Endothelial cell of umbilical vein (primary cell): ENCODE data around the gene NGEF. TPM values are rescaled to one million over a fixed set of nuclear protein-coding genes. Genes with fewer than 3 reads are reported as not detected.

Source experiments
- BruUV-seq: library from RNA; stranded (reverse); fragments of 400-500 nt; replicated peaks from 2 replicates; lab custom pipeline; 2021; lab: Mats Ljungman, UMichigan
- CTCF ChIA-PET: fragments of 300-600, 350-600 bp; sonication (Branson Sonifier 250); formaldehyde crosslinking; loops from one replicate; lab custom pipeline; 2021; ENCODE audit warnings: antibody characterized with exemption, inconsistent platforms; lab: Charles Lee
- POLR2A ChIA-PET: fragments of 300-600, 350-600 bp; sonication (Branson Sonifier 250); formaldehyde crosslinking; loops from one replicate; lab custom pipeline; 2021; ENCODE audit warnings: antibody characterized with exemption, inconsistent platforms; lab: Charles Lee
- DNase-seq: peaks from one replicate; pipeline ENCODE4 v3.0.0-alpha.2; 2011; ENCODE audit warnings: low read depth, low spot score
- FAIRE-seq: peaks from 2 replicates; lab custom pipeline; 2011; peaks lifted over from hg19 to GRCh38; lab: Jason Lieb, UNC
- H2AFZ ChIP-seq: 2 replicates; pipeline ENCODE4 v1.6.0; 2012; ENCODE audit warnings: low read depth, low read length, control low read depth, inconsistent platforms
- H3K27ac ChIP-seq: 2 replicates; pipeline ENCODE4 v1.5.1; 2011; ENCODE audit warnings: low read depth, mild to moderate bottlenecking, control low read depth, low read length, moderate library complexity; ENCODE audit not compliant: insufficient read depth
- H3K27me3 ChIP-seq, 2 experiments: 2 replicates each; pipeline versions ENCODE4 v1.6.0 to v1.6.1; 2011; ENCODE audit warnings: low read length in 2 of 2, mixed read lengths in 1 of 2; ENCODE audit not compliant: control insufficient read depth in 2 of 2, insufficient read depth in 2 of 2
- H3K36me3 ChIP-seq, 2 experiments: 2 replicates in 1 of 2; 3 replicates in 1 of 2; pipeline ENCODE4 v1.5.1; 2011; ENCODE audit warnings: low read length in 2 of 2, mild to moderate bottlenecking in 1 of 2, moderate library complexity in 1 of 2; ENCODE audit not compliant: control insufficient read depth in 2 of 2, insufficient read depth in 2 of 2; ENCODE audit errors: extremely low read depth in 1 of 2
- H3K4me1 ChIP-seq: 3 replicates; pipeline ENCODE4 v1.5.1; 2011; ENCODE audit warnings: mild to moderate bottlenecking, low read length; ENCODE audit not compliant: control insufficient read depth, insufficient read depth; ENCODE audit errors: extremely low read depth
- H3K4me2 ChIP-seq: 2 replicates; pipeline ENCODE4 v1.6.1; 2011; ENCODE audit warnings: low read length, control low read depth, mixed read lengths; ENCODE audit not compliant: insufficient read depth
- H3K4me3 ChIP-seq, 3 experiments: fragments of 200-600 bp in 1 of 3; sonication (generic), shearing (Covaris generic) in 1 of 3; replicated peaks in 1 of 3; 2 replicates each; pipeline ENCODE4 v1.5.1; 2011 to 2016; ENCODE audit warnings: control low read depth in 3 of 3, low read length in 3 of 3, mild to moderate bottlenecking in 2 of 3, inconsistent platforms in 1 of 3, low read depth in 1 of 3, moderate library complexity in 1 of 3; ENCODE audit not compliant: insufficient read depth in 1 of 3
- H3K79me2 ChIP-seq: 2 replicates; pipeline ENCODE4 v1.6.0; 2012; ENCODE audit warnings: low read length, inconsistent platforms; ENCODE audit not compliant: control insufficient read depth, insufficient read depth
- H3K9ac ChIP-seq: replicated peaks from 2 replicates; pipeline ENCODE3; 2011; ENCODE audit warnings: low read length, control low read depth; ENCODE audit not compliant: insufficient read depth; ENCODE audit errors: extremely low read depth
- H3K9me1 ChIP-seq: replicated peaks from 3 replicates; pipeline ENCODE4 v1.6.0; 2011; ENCODE audit warnings: mild to moderate bottlenecking, low read length; ENCODE audit not compliant: control insufficient read depth, insufficient read depth; ENCODE audit errors: extremely low read depth
- H3K9me3 ChIP-seq: replicated peaks from 2 replicates; pipeline ENCODE4 v1.5.1; 2012; ENCODE audit warnings: low read length, inconsistent platforms; ENCODE audit not compliant: control insufficient read depth, insufficient read depth
- H4K20me1 ChIP-seq: replicated peaks from 2 replicates; pipeline ENCODE3; 2011; ENCODE audit warnings: mild to moderate bottlenecking, low read length; ENCODE audit not compliant: control insufficient read depth, insufficient read depth; ENCODE audit errors: extremely low read depth
- EZH2 ChIP-seq: IDR thresholded peaks from 2 replicates; pipeline ENCODE4 v1.6.1; 2012; ENCODE audit warnings: borderline replicate concordance, low read depth, mild to moderate bottlenecking, moderate library complexity, low read length, inconsistent platforms; ENCODE audit not compliant: severe bottlenecking
- FOS ChIP-seq: IDR thresholded peaks from 2 replicates; pipeline ENCODE4 v1.6.1; 2011; ENCODE audit warnings: mild to moderate bottlenecking, low read length, moderate library complexity, borderline replicate concordance; ENCODE audit not compliant: insufficient read depth
- GATA2 ChIP-seq: IDR thresholded peaks from 2 replicates; pipeline ENCODE4 v1.7.0; 2011; ENCODE audit warnings: low read depth, mild to moderate bottlenecking, moderate library complexity, mixed read lengths, low read length; ENCODE audit not compliant: insufficient read length, insufficient read depth
- JUN ChIP-seq: IDR thresholded peaks from 2 replicates; pipeline ENCODE4 v1.6.1; 2011; ENCODE audit warnings: borderline replicate concordance, low read depth; ENCODE audit not compliant: insufficient read length, insufficient read depth
- MYC ChIP-seq: IDR thresholded peaks from one replicate; pipeline ENCODE4 v1.6.1; 2011; ENCODE audit warnings: mild to moderate bottlenecking, low read depth, low read length
- POLR2A ChIP-seq: IDR thresholded peaks from 2 replicates; pipeline ENCODE4 v1.6.1; 2012; ENCODE audit warnings: low read depth, mild to moderate bottlenecking, control low read depth, low read length
- POLR2AphosphoS5 ChIP-seq: IDR thresholded peaks from 2 replicates; pipeline ENCODE4 v1.6.1; 2012; ENCODE audit warnings: low read depth, mild to moderate bottlenecking, control low read depth, low read length, moderate library complexity; ENCODE audit not compliant: insufficient read depth
- dilution Hi-C: fragments of 300-500 bp; cut with MboI; formaldehyde crosslinking; loops from one replicate; pipeline ENCODE4 v1.15.0; 2019; ENCODE audit warnings: low sequenced_read_pairs; ENCODE audit not compliant: extremely low pct_ligation_motif_present
- intact Hi-C: fragments of 100-400 bp; cut with micrococcal nuclease; formaldehyde crosslinking; loops from one replicate; pipeline ENCODE4 v1.10.0; 2022
- polyA plus RNA-seq, 4 experiments: library from polyadenylated mRNA; depleted of rRNA in 3 of 4; stranded (reverse) in 3 of 4; unstranded in 1 of 4; fragments of >200 nt; gene quantifications; 2 replicates each; pipeline versions ENCODE4 v1.2.1 to v1.2.3, GENCODE V29; 2011 to 2012; ENCODE audit warnings: missing spikeins in 1 of 4
- total RNA-seq: library from RNA; stranded (reverse); gene quantifications from 2 replicates; pipeline ENCODE4 v1.2.3, GENCODE V29; 2021
- TF ChIP-seq, protein P1 (sequence below): IDR thresholded peaks from 2 replicates; pipeline ENCODE4 v1.6.1; 2011; ENCODE audit not compliant: insufficient read depth, insufficient read length
- TF ChIP-seq, protein P2 (sequence below), 2 donors: IDR thresholded peaks; 1 replicate in 1 of 2; 2 replicates in 1 of 2; pipeline ENCODE4 v1.5.1; 2011; ENCODE audit warnings: low read length in 2 of 2, mild to moderate bottlenecking in 2 of 2, moderate library complexity in 2 of 2, control low read depth in 1 of 2, inconsistent platforms in 1 of 2, low read depth in 1 of 2; ENCODE audit not compliant: insufficient read depth in 1 of 2; ENCODE audit errors: extremely low read depth in 1 of 2

The NGEF gene
- total and polyA plus RNA-seq, 2 donors (not counting 3 experiments of a cell fraction or from before 2014, with no cell fraction given), result 0.22 to 0.41 TPM

DNA sequence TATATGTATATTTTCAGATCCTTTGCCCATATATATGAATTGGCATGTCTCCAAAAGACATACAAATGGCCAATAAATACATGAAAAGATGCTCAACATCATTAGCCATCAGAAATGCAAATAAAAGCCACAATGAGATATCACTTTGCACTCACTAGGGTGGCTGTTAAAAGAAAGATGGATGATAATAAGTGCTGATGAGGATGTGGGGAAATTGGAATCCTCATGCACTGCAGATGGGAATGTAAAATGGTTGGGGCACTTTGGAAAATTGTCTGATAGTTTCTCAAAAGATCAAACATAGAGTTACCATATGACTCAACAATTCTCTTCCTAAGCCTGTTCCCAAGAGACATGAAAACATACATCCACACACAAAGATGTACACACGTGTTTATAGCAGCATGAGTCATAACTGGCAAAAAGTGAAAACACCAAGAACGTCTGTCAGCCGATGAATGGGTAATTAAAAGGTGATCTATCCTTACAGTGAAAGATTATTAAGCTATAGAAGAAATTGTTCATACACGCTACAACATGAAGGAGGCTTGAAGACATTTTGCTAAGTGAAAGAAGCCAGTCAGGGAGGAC lies 19.7 kb downstream of the NGEF start:
- Histone ChIP-seq H3K9me3 (no peaks in the 10 kb centered on the region), H3K9ac (no peak overlapping the region), H3K4me3 (no peak overlapping the region), H4K20me1 (no peaks in the 10 kb centered on the region), H3K4me2 (no peak overlapping the region), H3K79me2 (no peaks in the 10 kb centered on the region), H3K27ac (no peak overlapping the region), H2AFZ (no peak overlapping the region), H3K9me1 (no peaks in the 10 kb centered on the region), H3K36me3 (no peaks in the 10 kb centered on the region), H3K27me3 (no peaks in the 10 kb centered on the region), H3K4me1 (peaks cover 4% of the 10 kb centered on the region)
- FAIRE-seq (no peak), DNase-seq (no peak)
- dilution Hi-C loops, result no loop called here
- ChIA-PET POLR2A (no interaction called here), CTCF (no interaction called here)
- TF ChIP-seq, protein P1, sequence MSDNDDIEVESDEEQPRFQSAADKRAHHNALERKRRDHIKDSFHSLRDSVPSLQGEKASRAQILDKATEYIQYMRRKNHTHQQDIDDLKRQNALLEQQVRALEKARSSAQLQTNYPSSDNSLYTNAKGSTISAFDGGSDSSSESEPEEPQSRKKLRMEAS, result no peak
- TF ChIP-seq MYC (no peak), FOS (no peak), EZH2 (no peak), POLR2AphosphoS5 (no peak), POLR2A (no peak), GATA2 (no peak), JUN (no peak)
- TF ChIP-seq, protein P2, sequence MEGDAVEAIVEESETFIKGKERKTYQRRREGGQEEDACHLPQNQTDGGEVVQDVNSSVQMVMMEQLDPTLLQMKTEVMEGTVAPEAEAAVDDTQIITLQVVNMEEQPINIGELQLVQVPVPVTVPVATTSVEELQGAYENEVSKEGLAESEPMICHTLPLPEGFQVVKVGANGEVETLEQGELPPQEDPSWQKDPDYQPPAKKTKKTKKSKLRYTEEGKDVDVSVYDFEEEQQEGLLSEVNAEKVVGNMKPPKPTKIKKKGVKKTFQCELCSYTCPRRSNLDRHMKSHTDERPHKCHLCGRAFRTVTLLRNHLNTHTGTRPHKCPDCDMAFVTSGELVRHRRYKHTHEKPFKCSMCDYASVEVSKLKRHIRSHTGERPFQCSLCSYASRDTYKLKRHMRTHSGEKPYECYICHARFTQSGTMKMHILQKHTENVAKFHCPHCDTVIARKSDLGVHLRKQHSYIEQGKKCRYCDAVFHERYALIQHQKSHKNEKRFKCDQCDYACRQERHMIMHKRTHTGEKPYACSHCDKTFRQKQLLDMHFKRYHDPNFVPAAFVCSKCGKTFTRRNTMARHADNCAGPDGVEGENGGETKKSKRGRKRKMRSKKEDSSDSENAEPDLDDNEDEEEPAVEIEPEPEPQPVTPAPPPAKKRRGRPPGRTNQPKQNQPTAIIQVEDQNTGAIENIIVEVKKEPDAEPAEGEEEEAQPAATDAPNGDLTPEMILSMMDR (IDR thresholded peaks at IDR 0.05; ENCODE audit: extremely low read depth in 1 of 2, insufficient read depth in 1 of 2, low read depth in 1 of 2, low read length in 2 of 2), result no peak
- no TSS peak for BruUV-seq
- intact Hi-C loops, result no loop called here
